ENCODE data around the gene CAT. TPM values are rescaled to one million over a fixed set of nuclear protein-coding genes. Genes with fewer than 3 reads are reported as not detected.

The CAT gene
- total RNA-seq, 4 donors from 2014 or later: 72.8 to 163 (median 84.4) TPM

DNA sequence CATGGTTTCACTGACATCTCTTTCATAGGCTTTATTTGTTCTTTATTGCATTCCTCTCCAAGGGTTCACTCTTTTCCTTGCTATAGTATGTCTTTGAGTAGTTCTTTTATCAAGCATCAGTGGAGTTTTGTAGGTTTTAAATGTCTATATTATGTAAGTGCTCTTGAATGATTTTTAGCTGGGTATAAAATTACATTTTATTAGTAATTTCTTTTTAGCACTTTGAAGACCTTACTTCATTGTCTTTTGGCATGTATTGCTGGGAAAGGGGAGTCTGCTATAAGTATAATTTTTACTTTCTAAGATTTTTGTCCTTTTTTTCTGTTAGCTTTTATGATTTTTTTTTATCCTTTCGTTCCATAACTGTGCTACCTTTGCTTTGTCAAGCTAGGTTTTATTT is 25.5 kb upstream of the CAT start:
- Histone ChIP-seq H3K27ac (replicated peaks in 1 of 4) (no peak overlapping the region), H3K36me3 (no peaks in the 10 kb centered on the region), H3K4me3 (no peak overlapping the region), H3K9me3 (peaks cover 0 to 22% (median 3%) of the 10 kb centered on the region in 4 donors), H3K27me3 (no peaks in the 10 kb centered on the region), H3K4me1 (no peaks in the 10 kb centered on the region)
- DNase-seq (ENCODE audit: extremely low spot score): no peak
- TF ChIP-seq POLR2AphosphoS5 (IDR thresholded peaks at IDR 0.05) (no peak), EP300 (IDR thresholded peaks at IDR 0.05) (no peak), POLR2A (IDR thresholded peaks at IDR 0.05; ENCODE audit: low read depth) (no peak)
- TF ChIP-seq, protein P1, sequence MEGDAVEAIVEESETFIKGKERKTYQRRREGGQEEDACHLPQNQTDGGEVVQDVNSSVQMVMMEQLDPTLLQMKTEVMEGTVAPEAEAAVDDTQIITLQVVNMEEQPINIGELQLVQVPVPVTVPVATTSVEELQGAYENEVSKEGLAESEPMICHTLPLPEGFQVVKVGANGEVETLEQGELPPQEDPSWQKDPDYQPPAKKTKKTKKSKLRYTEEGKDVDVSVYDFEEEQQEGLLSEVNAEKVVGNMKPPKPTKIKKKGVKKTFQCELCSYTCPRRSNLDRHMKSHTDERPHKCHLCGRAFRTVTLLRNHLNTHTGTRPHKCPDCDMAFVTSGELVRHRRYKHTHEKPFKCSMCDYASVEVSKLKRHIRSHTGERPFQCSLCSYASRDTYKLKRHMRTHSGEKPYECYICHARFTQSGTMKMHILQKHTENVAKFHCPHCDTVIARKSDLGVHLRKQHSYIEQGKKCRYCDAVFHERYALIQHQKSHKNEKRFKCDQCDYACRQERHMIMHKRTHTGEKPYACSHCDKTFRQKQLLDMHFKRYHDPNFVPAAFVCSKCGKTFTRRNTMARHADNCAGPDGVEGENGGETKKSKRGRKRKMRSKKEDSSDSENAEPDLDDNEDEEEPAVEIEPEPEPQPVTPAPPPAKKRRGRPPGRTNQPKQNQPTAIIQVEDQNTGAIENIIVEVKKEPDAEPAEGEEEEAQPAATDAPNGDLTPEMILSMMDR (IDR thresholded peaks at IDR 0.05): no peak
- intact Hi-C loops (cut with DNase I): no loop called here
- WGBS: 83% methylated on average over 1 of the region's 1 CpG

- TF ChIP-seq POLR2A (IDR thresholded peaks at IDR 0.05; ENCODE audit: low read depth) (no peak), EP300 (IDR thresholded peaks at IDR 0.05) (no peak), POLR2AphosphoS5 (IDR thresholded peaks at IDR 0.05) (no peak)
- TF ChIP-seq, protein P1 (IDR thresholded peaks at IDR 0.05): no peak
Observed at GRCh38 chr11:34415538-34415937, 23.2 kb upstream of the CAT start.

DNA sequence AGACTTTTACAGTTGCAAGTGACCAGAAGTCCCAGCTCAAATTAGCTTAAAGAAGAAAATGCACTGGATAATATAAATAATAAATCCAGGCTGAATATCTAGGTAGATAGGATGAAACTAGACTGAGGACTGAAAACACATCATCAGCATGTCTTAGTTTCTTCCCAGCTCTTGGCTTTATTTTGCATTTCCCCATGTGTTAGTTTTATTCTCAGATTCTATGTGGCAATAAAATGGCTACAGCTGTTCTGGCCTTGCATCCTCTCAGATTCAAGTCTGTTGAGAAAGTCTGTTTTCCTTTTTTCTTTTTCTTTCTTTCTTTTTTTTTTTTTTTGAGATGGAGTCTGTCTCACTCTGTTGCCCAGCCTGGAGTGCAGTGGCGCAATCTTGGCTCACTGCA is 22.6 kb upstream of the CAT start:
- intact Hi-C loops (cut with DNase I): no loop called here
- H3K27ac ChIP-seq (replicated peaks in 1 of 4): no peak overlapping the region
- TF ChIP-seq POLR2AphosphoS5 (IDR thresholded peaks at IDR 0.05): no peak
- peaks cover 0 to 22% (median 3%) of the 10 kb centered on the region in 4 donors for H3K9me3 ChIP-seq
- H3K27me3 ChIP-seq: no peaks in the 10 kb centered on the region
- no peak overlapping the region for H3K4me3 ChIP-seq
- H3K4me1 ChIP-seq: no peaks in the 10 kb centered on the region
- H3K36me3 ChIP-seq: no peaks in the 10 kb centered on the region
- 4% methylated on average over 1 of the region's 1 CpG for WGBS
- DNase-seq (ENCODE audit: extremely low spot score): no peak

More at GRCh38 chr11:34415538-34415937, 23.2 kb upstream of the CAT start:
- no peak for DNase-seq (ENCODE audit: extremely low spot score)
- intact Hi-C loops (cut with DNase I): no loop called here
- Histone ChIP-seq H3K27me3 (no peaks in the 10 kb centered on the region), H3K9me3 (peaks cover 0 to 22% (median 3%) of the 10 kb centered on the region in 4 donors), H3K36me3 (no peaks in the 10 kb centered on the region), H3K27ac (replicated peaks in 1 of 4) (no peak overlapping the region), H3K4me1 (no peaks in the 10 kb centered on the region), H3K4me3 (no peak overlapping the region)
- WGBS: 58% methylated on average over 4 of the region's 4 CpGs

DNA sequence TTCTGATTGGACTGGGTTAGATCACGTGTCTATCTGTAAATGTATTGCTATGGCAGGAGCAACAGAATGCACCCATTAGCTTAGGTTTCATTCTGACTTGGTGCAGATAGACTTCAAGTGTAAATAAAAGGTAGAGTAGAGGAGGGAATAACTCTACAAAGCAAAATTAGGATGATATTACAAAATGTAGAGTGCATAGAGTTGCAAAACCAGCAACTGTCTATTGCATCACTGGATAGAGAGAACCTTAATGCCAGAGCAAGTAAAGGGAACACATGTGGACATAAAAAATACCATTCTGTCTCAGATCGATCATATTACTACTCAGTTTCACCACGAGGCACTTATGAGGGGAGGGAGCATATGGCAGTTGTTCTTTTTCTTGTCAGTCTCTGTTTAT is 22.0 kb upstream of the CAT start:
- DNase-seq (ENCODE audit: extremely low spot score): no peak
- intact Hi-C loops (cut with DNase I): no loop called here
- Histone ChIP-seq H3K27ac (replicated peaks in 1 of 4) (no peak overlapping the region), H3K4me3 (no peak overlapping the region), H3K27me3 (no peaks in the 10 kb centered on the region), H3K4me1 (no peaks in the 10 kb centered on the region), H3K36me3 (no peaks in the 10 kb centered on the region), H3K9me3 (peaks cover 0 to 22% (median 3%) of the 10 kb centered on the region in 4 donors)
- 27% methylated on average over 3 of the region's 3 CpGs for WGBS
- no peak for TF ChIP-seq POLR2A (IDR thresholded peaks at IDR 0.05; ENCODE audit: low read depth)
- no peak for TF ChIP-seq EP300 (IDR thresholded peaks at IDR 0.05)
- TF ChIP-seq, protein P1 (IDR thresholded peaks at IDR 0.05): no peak
- TF ChIP-seq POLR2AphosphoS5 (IDR thresholded peaks at IDR 0.05): no peak

- TF ChIP-seq EP300 (IDR thresholded peaks at IDR 0.05) (no peak), POLR2AphosphoS5 (IDR thresholded peaks at IDR 0.05) (no peak), POLR2A (IDR thresholded peaks at IDR 0.05; ENCODE audit: low read depth) (no peak)
- TF ChIP-seq, protein P1 (IDR thresholded peaks at IDR 0.05): no peak
- Histone ChIP-seq H3K4me1 (peaks cover 0 to 1% (median under 1%) of the 10 kb centered on the region in 4 donors), H3K4me3 (no peak overlapping the region), H3K36me3 (no peaks in the 10 kb centered on the region), H3K27ac (replicated peaks in 1 of 4) (no peak overlapping the region), H3K27me3 (no peaks in the 10 kb centered on the region), H3K9me3 (peaks cover 0 to 19% (median 3%) of the 10 kb centered on the region in 4 donors)
- intact Hi-C loops (cut with DNase I): no loop called here
- 80% methylated on average over 1 of the region's 1 CpG for WGBS
- DNase-seq (ENCODE audit: extremely low spot score): no peak
Observed at GRCh38 chr11:34417202-34417601, 21.5 kb upstream of the CAT start.
